ENCODE measurements around the gene ZNF383. TPM values are rescaled to one million over a fixed set of nuclear protein-coding genes. Genes with fewer than 3 reads are reported as not detected.
"Not testable (repeated sequence)": the region's sequence is repeated elsewhere in the genome, so short reads cannot be mapped to it uniquely, and the experiment has no call there.

Gene ZNF383
- total RNA-seq: 8.2 and 12.3 TPM in 2 replicates
- long read RNA-seq, partial matches to known transcripts: 4 of 18 reads
- long read RNA-seq, other reads (novel, unspliced or antisense): 13 of 18 reads

- Mint-ChIP-seq H3K36me3 (ENCODE audit: unreplicated experiment) (peaks cover 31% of the 10 kb centered on the region), H3K27me3 (ENCODE audit: unreplicated experiment) (no peaks in the 10 kb centered on the region), H3K4me1 (ENCODE audit: unreplicated experiment) (peaks cover 20% of the 10 kb centered on the region), H3K27ac (ENCODE audit: unreplicated experiment) (peak within 1 kb of the TSS; percentile 96), H3K9me3 (ENCODE audit: unreplicated experiment) (peaks cover 11% of the 10 kb centered on the region), H3K4me3 (ENCODE audit: unreplicated experiment) (peak within 1 kb of the TSS; percentile 97)
- peak; percentile 94 for DNase-seq (ENCODE audit: extremely low spot score, unreplicated experiment)
- TF ChIP-seq CTCF (IDR thresholded peaks at IDR 0.05): no peak
These were observed at the start of gene ZNF383 for GRCh38 chr19:37217775-37218591. Gene ZNF383, plus strand, starts transcription at chr19:37218214. Its CDS starts 12,240 bp downstream, at chr19:37230454.

GRCh38 chr19:37172368-37173366 is 45.3 kb upstream of the ZNF383 start, which contains the start of gene ZNF585A:
Gene ZNF585A, minus strand, starts transcription at chr19:37172695. Its CDS starts 2,785 bp downstream, at chr19:37169910.
- H3K9me3 Mint-ChIP-seq (ENCODE audit: unreplicated experiment): peaks cover 25% of the 10 kb centered on the region
- no peaks in the 10 kb centered on the region for H3K27me3 Mint-ChIP-seq (ENCODE audit: unreplicated experiment)
- no peak within 1 kb of the TSS for H3K4me3 Mint-ChIP-seq (ENCODE audit: unreplicated experiment)

GRCh38 chr19:37186071-37186470 is 31.9 kb upstream of the ZNF383 start:
- H3K27ac Mint-ChIP-seq (ENCODE audit: unreplicated experiment); H3K27me3 Mint-ChIP-seq (ENCODE audit: unreplicated experiment); DNase-seq (ENCODE audit: extremely low spot score, unreplicated experiment); H3K4me1 Mint-ChIP-seq (ENCODE audit: unreplicated experiment); H3K4me3 Mint-ChIP-seq (ENCODE audit: unreplicated experiment): not testable (repeated sequence)
- peaks cover 61% of the 10 kb centered on the region for H3K9me3 Mint-ChIP-seq (ENCODE audit: unreplicated experiment)
- H3K36me3 Mint-ChIP-seq (ENCODE audit: unreplicated experiment): peaks cover 60% of the 10 kb centered on the region

More at GRCh38 chr19:37172368-37173366, 45.3 kb upstream of the ZNF383 start, which contains the start of gene ZNF585A:
- DNase-seq (ENCODE audit: extremely low spot score, unreplicated experiment): peak; percentile 96
- Mint-ChIP-seq H3K36me3 (ENCODE audit: unreplicated experiment) (peaks cover 29% of the 10 kb centered on the region), H3K27ac (ENCODE audit: unreplicated experiment) (no peak within 1 kb of the TSS), H3K4me1 (ENCODE audit: unreplicated experiment) (no peaks in the 10 kb centered on the region)
- TF ChIP-seq CTCF (IDR thresholded peaks at IDR 0.05): peak; percentile 43

- DNase-seq (ENCODE audit: extremely low spot score, unreplicated experiment); H3K4me1 Mint-ChIP-seq (ENCODE audit: unreplicated experiment); H3K27ac Mint-ChIP-seq (ENCODE audit: unreplicated experiment); H3K4me3 Mint-ChIP-seq (ENCODE audit: unreplicated experiment); H3K27me3 Mint-ChIP-seq (ENCODE audit: unreplicated experiment): not testable (repeated sequence)
- Mint-ChIP-seq H3K9me3 (ENCODE audit: unreplicated experiment) (peaks cover 32% of the 10 kb centered on the region), H3K36me3 (ENCODE audit: unreplicated experiment) (peaks cover 66% of the 10 kb centered on the region)
These were observed 22.8 kb upstream of the ZNF383 start for GRCh38 chr19:37195248-37195647.

- H3K27ac Mint-ChIP-seq (ENCODE audit: unreplicated experiment); H3K4me3 Mint-ChIP-seq (ENCODE audit: unreplicated experiment); DNase-seq (ENCODE audit: extremely low spot score, unreplicated experiment); H3K4me1 Mint-ChIP-seq (ENCODE audit: unreplicated experiment); H3K27me3 Mint-ChIP-seq (ENCODE audit: unreplicated experiment): not testable (repeated sequence)
- Mint-ChIP-seq H3K36me3 (ENCODE audit: unreplicated experiment) (peaks cover 61% of the 10 kb centered on the region), H3K9me3 (ENCODE audit: unreplicated experiment) (peaks cover 25% of the 10 kb centered on the region)
These were observed 20.9 kb upstream of the ZNF383 start for GRCh38 chr19:37197115-37197514.

GRCh38 chr19:37197768-37198167 is 20.2 kb upstream of the ZNF383 start:
- peaks cover 23% of the 10 kb centered on the region for H3K9me3 Mint-ChIP-seq (ENCODE audit: unreplicated experiment)
- no peak overlapping the region for H3K27ac Mint-ChIP-seq (ENCODE audit: unreplicated experiment)
- TF ChIP-seq CTCF (IDR thresholded peaks at IDR 0.05): no peak
- no peaks in the 10 kb centered on the region for H3K27me3 Mint-ChIP-seq (ENCODE audit: unreplicated experiment)
- no peak for DNase-seq (ENCODE audit: extremely low spot score, unreplicated experiment)
- no peak overlapping the region for H3K4me3 Mint-ChIP-seq (ENCODE audit: unreplicated experiment)
- peaks cover 62% of the 10 kb centered on the region for H3K36me3 Mint-ChIP-seq (ENCODE audit: unreplicated experiment)
- no peaks in the 10 kb centered on the region for H3K4me1 Mint-ChIP-seq (ENCODE audit: unreplicated experiment)

Measured in osteocyte (in vitro differentiated cells).